PC-9 (cell line): ENCODE data around the gene EDEM1.

Experiments
- CTCF ChIP-seq: fragments of 200-600 bp; sonication (generic); conservative IDR thresholded peaks from 2 replicates; pipeline ENCODE4 v1.6.1; 2017; ENCODE audit warnings: mixed run types, antibody characterized with exemption, mild to moderate bottlenecking, moderate library complexity
- EZH2 ChIP-seq: fragments of 200-600 bp; sonication (generic); IDR thresholded peaks from 2 replicates; pipeline ENCODE4 v1.8.0; 2017; ENCODE audit warnings: antibody characterized with exemption, low read depth

GRCh38 chr3:5187156-5187919, at the start of gene EDEM1:
- TF ChIP-seq CTCF (no peak), EZH2 (no peak)
